ENCODE data around the gene SCAP. TPM values are rescaled to one million over a fixed set of nuclear protein-coding genes. Genes with fewer than 3 reads are reported as not detected.

Gene SCAP
- total and polyA plus RNA-seq, 8 donors, result 29.0 to 59.5 (median 37.2) TPM

DNA sequence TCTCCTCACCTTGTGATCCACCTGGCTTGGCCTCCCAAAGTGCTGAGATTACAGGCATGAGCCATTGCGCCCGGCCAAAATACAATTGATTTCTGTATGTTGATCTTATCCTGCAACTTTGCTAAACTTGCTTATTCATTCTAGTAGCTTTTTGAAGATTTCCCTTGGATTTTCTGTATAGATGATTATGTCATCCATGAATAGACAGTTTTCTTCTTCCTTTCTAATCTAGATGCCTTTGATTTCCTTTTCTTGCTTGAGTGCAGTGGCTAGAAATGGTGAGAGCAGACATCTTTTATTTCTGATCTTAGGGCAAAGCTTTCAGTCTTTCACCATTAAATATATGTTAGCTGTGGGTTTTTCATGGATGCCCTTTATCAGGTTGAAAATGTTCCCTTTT, 42.2 kb upstream of the SCAP start:
- peaks cover 0 to 10% (median 6%) of the 10 kb centered on the region in 3 donors for H3K4me1 ChIP-seq
- 79% methylated on average over 2 of the region's 2 CpGs for WGBS, 2 donors
- no peaks in the 10 kb centered on the region for H3K36me3 ChIP-seq
- ATAC-seq (no peak), DNase-seq (no peak), FAIRE-seq (no peak)
- H3K27ac ChIP-seq, result no peak overlapping the region
- H3K4me3 ChIP-seq, result no peak overlapping the region
- no peaks in the 10 kb centered on the region for H3K27me3 ChIP-seq
- intact Hi-C loops (cut with DNase I), result no loop called here
- no peaks in the 10 kb centered on the region for H3K9me3 ChIP-seq
- TF ChIP-seq, protein P1, sequence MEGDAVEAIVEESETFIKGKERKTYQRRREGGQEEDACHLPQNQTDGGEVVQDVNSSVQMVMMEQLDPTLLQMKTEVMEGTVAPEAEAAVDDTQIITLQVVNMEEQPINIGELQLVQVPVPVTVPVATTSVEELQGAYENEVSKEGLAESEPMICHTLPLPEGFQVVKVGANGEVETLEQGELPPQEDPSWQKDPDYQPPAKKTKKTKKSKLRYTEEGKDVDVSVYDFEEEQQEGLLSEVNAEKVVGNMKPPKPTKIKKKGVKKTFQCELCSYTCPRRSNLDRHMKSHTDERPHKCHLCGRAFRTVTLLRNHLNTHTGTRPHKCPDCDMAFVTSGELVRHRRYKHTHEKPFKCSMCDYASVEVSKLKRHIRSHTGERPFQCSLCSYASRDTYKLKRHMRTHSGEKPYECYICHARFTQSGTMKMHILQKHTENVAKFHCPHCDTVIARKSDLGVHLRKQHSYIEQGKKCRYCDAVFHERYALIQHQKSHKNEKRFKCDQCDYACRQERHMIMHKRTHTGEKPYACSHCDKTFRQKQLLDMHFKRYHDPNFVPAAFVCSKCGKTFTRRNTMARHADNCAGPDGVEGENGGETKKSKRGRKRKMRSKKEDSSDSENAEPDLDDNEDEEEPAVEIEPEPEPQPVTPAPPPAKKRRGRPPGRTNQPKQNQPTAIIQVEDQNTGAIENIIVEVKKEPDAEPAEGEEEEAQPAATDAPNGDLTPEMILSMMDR (IDR thresholded peaks at IDR 0.05), result no peak

DNA sequence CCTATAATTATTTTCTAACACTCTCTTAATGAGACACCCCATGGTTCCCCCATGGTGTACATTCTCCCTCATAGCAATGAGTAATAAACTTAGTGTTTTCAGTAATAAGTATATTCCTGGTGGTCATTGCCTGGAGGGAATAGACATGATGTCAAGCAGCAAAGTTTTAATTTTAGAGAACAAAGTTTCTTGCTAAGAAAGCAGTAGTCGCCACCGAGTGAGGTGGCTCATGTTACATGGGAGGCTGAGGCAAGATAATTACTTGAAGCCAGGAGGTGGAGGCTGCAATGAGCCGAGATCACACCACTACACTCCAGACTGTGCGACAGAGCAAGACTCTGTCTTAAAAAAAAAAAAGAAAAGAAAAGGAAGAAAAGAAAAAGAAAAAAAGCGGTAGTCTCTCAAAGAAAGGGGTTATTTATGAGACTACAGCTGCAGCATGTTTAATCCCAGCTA, 40.2 kb upstream of the SCAP start:
- intact Hi-C loops (cut with DNase I), result no loop called here

DNA sequence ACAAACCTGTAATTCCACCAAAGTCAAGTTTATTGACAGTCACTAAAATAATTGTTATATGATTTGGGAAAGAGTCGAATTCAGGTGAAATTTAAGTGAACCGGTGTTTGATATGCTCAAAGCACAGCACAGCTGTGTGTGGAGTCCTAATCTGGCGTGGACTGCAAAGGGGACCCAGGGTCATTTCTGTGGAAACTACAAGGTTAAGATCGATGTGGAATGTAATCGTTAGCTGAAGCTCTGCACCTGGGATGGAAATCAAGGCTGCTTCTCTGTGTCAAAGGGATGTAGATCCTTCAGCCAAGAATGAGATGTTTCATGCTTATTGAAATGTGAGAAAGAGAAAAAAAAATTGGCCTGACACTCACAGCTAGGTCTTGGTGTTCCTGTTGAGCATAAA, 39.4 kb upstream of the SCAP start:
- ATAC-seq (no peak), FAIRE-seq (no peak), DNase-seq (peak in 2 of 6 donors; percentile 22 to 31)
- Histone ChIP-seq H3K4me1 (peaks cover 0 to 14% (median 6%) of the 10 kb centered on the region in 3 donors), H3K9me3 (no peaks in the 10 kb centered on the region), H3K27me3 (no peaks in the 10 kb centered on the region), H3K27ac (peak overlapping the region in 2 of 4 donors; percentile 85 to 90), H3K4me3 (no peak overlapping the region), H3K36me3 (no peaks in the 10 kb centered on the region)
- 9 to 13% methylated on average over 5 of the region's 5 CpGs for WGBS, 2 donors
- TF ChIP-seq, protein P1 (IDR thresholded peaks at IDR 0.05), result no peak
- intact Hi-C loops (cut with DNase I), result no loop called here

More for the DNA sequence above, 40.2 kb upstream of the SCAP start:
- no peak overlapping the region for H3K27ac ChIP-seq
- H3K36me3 ChIP-seq, result no peaks in the 10 kb centered on the region
- no peak overlapping the region for H3K4me3 ChIP-seq
- no peak for DNase-seq
- H3K9me3 ChIP-seq, result no peaks in the 10 kb centered on the region
- peaks cover 0 to 14% (median 6%) of the 10 kb centered on the region in 3 donors for H3K4me1 ChIP-seq
- no peak for ATAC-seq
- FAIRE-seq, result no peak
- TF ChIP-seq, protein P1 (IDR thresholded peaks at IDR 0.05), result no peak
- no peaks in the 10 kb centered on the region for H3K27me3 ChIP-seq
- WGBS, 2 donors, result 56 to 58% methylated on average over 5 of the region's 5 CpGs

DNA sequence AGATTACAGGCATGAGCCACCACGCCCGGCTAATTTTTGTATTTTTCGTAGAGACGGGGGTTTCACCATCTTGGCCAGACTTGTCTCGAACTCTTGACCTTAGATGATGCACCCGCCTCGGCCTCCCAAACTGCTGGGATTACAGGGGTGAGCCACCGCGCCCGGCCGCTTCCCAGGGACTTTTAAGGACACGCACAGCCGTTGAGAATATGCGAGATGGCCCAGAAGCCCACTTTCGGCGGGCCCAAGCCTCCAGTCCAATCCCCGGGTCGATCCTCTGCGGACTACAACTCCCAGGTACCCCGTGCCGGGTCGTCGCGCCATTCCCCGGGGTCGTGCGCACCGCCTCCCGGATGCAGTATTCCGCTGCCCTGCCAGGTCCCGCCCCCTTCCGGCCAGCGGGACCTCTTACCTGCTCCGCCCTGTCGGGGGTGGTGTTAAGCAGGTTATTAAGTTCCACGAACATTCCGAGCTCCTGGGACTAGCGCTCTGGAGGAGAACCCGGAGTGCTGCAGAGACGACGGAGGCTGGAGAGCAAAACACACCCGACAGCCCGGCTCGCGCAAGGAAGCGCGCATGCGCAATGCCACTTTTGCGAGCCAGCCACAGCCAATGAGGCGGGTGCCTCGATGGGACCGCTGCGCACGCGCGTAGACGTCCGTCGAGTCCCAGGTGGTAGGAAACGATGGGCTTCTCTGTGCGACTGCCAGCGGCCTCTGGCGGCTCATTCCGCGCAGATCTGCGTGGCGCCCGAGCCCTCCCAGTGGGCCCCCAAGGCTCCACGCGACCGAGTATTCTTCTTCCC, 37.6 kb upstream of the SCAP start, which contains the start of gene ELP6:
Gene ELP6 (minus strand): TSS at position 588 of the 805 bp plus-strand sequence. CDS start 122 bp downstream, at position 466.
- ATAC-seq, result peak; percentile 97 to 100 (median 98)
- TF ChIP-seq, protein P1 (IDR thresholded peaks at IDR 0.05), result peak in 3 of 4 donors; percentile 9 to 26 (median 10)
- FAIRE-seq, result peak; percentile 23
- Histone ChIP-seq H3K36me3 (no peaks in the 10 kb centered on the region), H3K27me3 (no peaks in the 10 kb centered on the region), H3K4me3 (peak within 1 kb of the TSS; percentile 49 to 86 (median 60)), H3K4me1 (peaks cover 0 to 14% (median 6%) of the 10 kb centered on the region in 3 donors), H3K9me3 (no peaks in the 10 kb centered on the region), H3K27ac (peak within 1 kb of the TSS; percentile 70 to 90 (median 86))
- DNase-seq, result peak; percentile 96 to 99 (median 97)
- WGBS, 2 donors, result 0 to 1% methylated on average over 71 of the region's 71 CpGs
- intact Hi-C loops (cut with DNase I), result no loop called here

All from pancreas (tissue), 10 donors.